ENCODE results near the gene CDH20.

Gene CDH20

GRCh38 chr18:61496374-61496773, 163.1 kb downstream of the CDH20 start:
- H3K9me3 ChIP-seq (ENCODE audit: severe bottlenecking), result no peaks in the 10 kb centered on the region
- H3K27ac ChIP-seq, result no peak overlapping the region
- H3K4me3 ChIP-seq (ENCODE audit: low read depth, low read length), result no peak overlapping the region
- DNase-seq, result no peak
- no peaks in the 10 kb centered on the region for H3K27me3 ChIP-seq (ENCODE audit: insufficient read depth, low read depth, severe bottlenecking)
- no peak for TF ChIP-seq CTCF (IDR thresholded peaks at IDR 0.05; ENCODE audit: low read depth, low read length)
- no peaks in the 10 kb centered on the region for H3K36me3 ChIP-seq

GRCh38 chr18:61497422-61497821, 164.2 kb downstream of the CDH20 start:
- Histone ChIP-seq H3K27me3 (ENCODE audit: insufficient read depth, low read depth, severe bottlenecking) (no peaks in the 10 kb centered on the region), H3K9me3 (ENCODE audit: severe bottlenecking) (no peaks in the 10 kb centered on the region), H3K27ac (no peak overlapping the region), H3K4me3 (ENCODE audit: low read depth, low read length) (no peak overlapping the region), H3K36me3 (no peaks in the 10 kb centered on the region)
- DNase-seq, result no peak
- no peak for TF ChIP-seq CTCF (IDR thresholded peaks at IDR 0.05; ENCODE audit: low read depth, low read length)

GRCh38 chr18:61502472-61502871, 169.2 kb downstream of the CDH20 start:
- peak; percentile 77 for TF ChIP-seq CTCF (IDR thresholded peaks at IDR 0.05; ENCODE audit: low read depth, low read length)
- DNase-seq, result peak; percentile 67

GRCh38 chr18:61503688-61504087, 170.5 kb downstream of the CDH20 start:
- Histone ChIP-seq H3K27me3 (ENCODE audit: insufficient read depth, low read depth, severe bottlenecking) (no peaks in the 10 kb centered on the region), H3K4me3 (ENCODE audit: low read depth, low read length) (no peak overlapping the region), H3K9me3 (ENCODE audit: severe bottlenecking) (no peaks in the 10 kb centered on the region), H3K36me3 (no peaks in the 10 kb centered on the region), H3K27ac (no peak overlapping the region)
- DNase-seq, result no peak
- no peak for TF ChIP-seq CTCF (IDR thresholded peaks at IDR 0.05; ENCODE audit: low read depth, low read length)

More at GRCh38 chr18:61502472-61502871, 169.2 kb downstream of the CDH20 start:
- H3K9me3 ChIP-seq (ENCODE audit: severe bottlenecking), result no peaks in the 10 kb centered on the region
- H3K27ac ChIP-seq, result no peak overlapping the region
- H3K4me3 ChIP-seq (ENCODE audit: low read depth, low read length), result no peak overlapping the region
- no peaks in the 10 kb centered on the region for H3K36me3 ChIP-seq
- H3K27me3 ChIP-seq (ENCODE audit: insufficient read depth, low read depth, severe bottlenecking), result no peaks in the 10 kb centered on the region

GRCh38 chr18:61528961-61529360, 195.7 kb downstream of the CDH20 start:
- no peak for TF ChIP-seq CTCF (IDR thresholded peaks at IDR 0.05; ENCODE audit: low read depth, low read length)
- Histone ChIP-seq H3K36me3 (no peaks in the 10 kb centered on the region), H3K9me3 (ENCODE audit: severe bottlenecking) (no peaks in the 10 kb centered on the region), H3K4me3 (ENCODE audit: low read depth, low read length) (no peak overlapping the region), H3K27ac (no peak overlapping the region), H3K27me3 (ENCODE audit: insufficient read depth, low read depth, severe bottlenecking) (no peaks in the 10 kb centered on the region)
- peak; percentile 68 for DNase-seq

- no peaks in the 10 kb centered on the region for H3K9me3 ChIP-seq (ENCODE audit: severe bottlenecking)
- no peak for DNase-seq
- H3K4me3 ChIP-seq (ENCODE audit: low read depth, low read length), result no peak overlapping the region
- H3K27ac ChIP-seq, result no peak overlapping the region
- TF ChIP-seq CTCF (IDR thresholded peaks at IDR 0.05; ENCODE audit: low read depth, low read length), result no peak
- H3K36me3 ChIP-seq, result no peaks in the 10 kb centered on the region
- H3K27me3 ChIP-seq (ENCODE audit: insufficient read depth, low read depth, severe bottlenecking), result no peaks in the 10 kb centered on the region
Observed at GRCh38 chr18:61530681-61531080, 197.5 kb downstream of the CDH20 start.
